HG03558 (cell line): Measurements from ENCODE around the gene SPRTN.

ENCODE experiments used
- ATAC-seq: cut with Tn5 transposase; IDR thresholded peaks from one replicate; pipeline ENCODE4 v1.9.1; 2021; ENCODE audit warnings: moderate number of reproducible peaks; ENCODE audit not compliant: unreplicated experiment; ENCODE audit errors: extremely low read depth

SPRTN gene

DNA sequence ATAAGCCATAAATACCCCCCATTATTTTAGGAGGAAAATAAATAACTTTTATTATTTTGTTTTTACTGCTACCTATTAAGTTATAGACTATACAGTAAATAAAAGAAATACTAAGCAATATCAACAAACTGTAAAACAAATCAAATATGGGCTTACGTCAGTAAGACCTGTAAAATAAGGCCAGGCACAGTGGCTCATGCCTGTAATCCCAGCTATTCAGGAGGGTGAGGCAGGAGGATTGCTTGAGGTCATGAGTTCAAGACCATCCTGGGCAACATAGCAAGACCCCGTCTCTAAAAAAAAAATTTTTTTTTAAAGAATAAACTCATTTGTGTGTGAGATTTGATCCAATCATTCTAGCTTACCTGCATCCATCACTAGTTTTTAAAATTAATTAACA, 66.2 kb downstream of the SPRTN start:
- no peak for ATAC-seq
